Kidney (tissue), 14 donors: ENCODE results near the gene KCNJ4. TPM values are rescaled to one million over a fixed set of nuclear protein-coding genes. Genes with fewer than 3 reads are reported as not detected.
A peak's percentile ranks its signal among the peaks of the same experiment; 100 is the strongest.

ENCODE experiments used
- DNase-seq, 5 donors: peaks; one replicate each; pipeline ENCODE4 v3.0.0-alpha.2; 2013 to 2020
- FAIRE-seq: peaks from 2 replicates; lab custom pipeline; 2012; peaks lifted over from hg19 to GRCh38; lab: Jason Lieb, UNC
- H3K27ac ChIP-seq, 2 donors: one replicate each; pipeline ENCODE4 v1.7.0; 2013; ENCODE audit warnings: low read depth in 2 of 2, low read length in 2 of 2, inconsistent platforms in 1 of 2
- H3K27me3 ChIP-seq: one replicate; pipeline ENCODE4 v1.7.1; 2013; ENCODE audit warnings: low read length, inconsistent platforms; ENCODE audit not compliant: control insufficient read depth, insufficient read depth
- H3K36me3 ChIP-seq, 3 donors: one replicate each; pipeline versions ENCODE4 v1.7.0 to v1.7.1; 2013; ENCODE audit warnings: low read length in 3 of 3, control low read depth in 1 of 3, inconsistent platforms in 1 of 3; ENCODE audit not compliant: insufficient read depth in 3 of 3, control insufficient read depth in 2 of 3
- H3K4me1 ChIP-seq, 3 donors: one replicate each; pipeline versions ENCODE4 v1.7.0 to v1.7.1; 2013; ENCODE audit warnings: low read length in 3 of 3, inconsistent platforms in 1 of 3, low read depth in 1 of 3; ENCODE audit not compliant: control insufficient read depth in 2 of 3, insufficient read depth in 2 of 3
- H3K4me3 ChIP-seq, 3 donors: one replicate each; pipeline versions ENCODE4 v1.7.0 to v1.8.1; 2013; ENCODE audit warnings: low read length in 3 of 3, control low read depth in 1 of 3, inconsistent platforms in 1 of 3
- H3K9ac ChIP-seq, 3 donors: one replicate each; pipeline versions ENCODE4 v1.7.0 to v1.7.1; 2013; ENCODE audit warnings: low read length in 3 of 3, control low read depth in 1 of 3, inconsistent platforms in 1 of 3
- H3K9me3 ChIP-seq, 3 donors: one replicate each; pipeline versions ENCODE4 v1.7.0 to v1.7.1; 2013; ENCODE audit warnings: low read length in 3 of 3, control low read depth in 1 of 3, inconsistent platforms in 1 of 3; ENCODE audit not compliant: control insufficient read depth in 2 of 3, insufficient read depth in 1 of 3
- intact Hi-C: fragments of 100-400 bp; cut with DNase I; formaldehyde crosslinking; loops from one replicate; pipeline ENCODE4 v1.11.1; 2022
- polyA plus RNA-seq: library from polyadenylated mRNA; stranded (reverse); fragments of 350-450 nt; fragmentation: Illumina TruSeq; extraction: RNeasy Lipid Tissue Mini Kit (QIAGEN cat#74804); gene quantifications from one replicate; pipeline ENCODE4 v1.2.3, GENCODE V29; 2014; ENCODE audit warnings: low read depth, low replicate concordance; ENCODE audit not compliant: insufficient read depth
- total RNA-seq: library from RNA; stranded (reverse); fragmentation: NEBNext Ultra II Directional; extraction: Animal tissue kit (Norgen Biotek cat#: 25700); gene quantifications from one replicate; pipeline ENCODE4 v1.2.1, GENCODE V29; 2021
- TF ChIP-seq, protein P1 (sequence below): IDR thresholded peaks from 3 replicates; pipeline ENCODE4 v1.5.1; 2012; ENCODE audit warnings: mild to moderate bottlenecking, moderate library complexity, borderline replicate concordance; ENCODE audit not compliant: insufficient read depth; ENCODE audit errors: extremely low read depth
- donor health status: control.
- donor health status: control.
- donor health status: control.
- donor health status: control.
- donor health status: control.
- donor health status: DM: yes; HTN: yes; CAD: no.
- donor health status: Normal renal cell carcinoma (clear cell type).

The KCNJ4 gene
- total and polyA plus RNA-seq, 2 donors from 2014 or later: 0.13 TPM; not detected in 1

DNA sequence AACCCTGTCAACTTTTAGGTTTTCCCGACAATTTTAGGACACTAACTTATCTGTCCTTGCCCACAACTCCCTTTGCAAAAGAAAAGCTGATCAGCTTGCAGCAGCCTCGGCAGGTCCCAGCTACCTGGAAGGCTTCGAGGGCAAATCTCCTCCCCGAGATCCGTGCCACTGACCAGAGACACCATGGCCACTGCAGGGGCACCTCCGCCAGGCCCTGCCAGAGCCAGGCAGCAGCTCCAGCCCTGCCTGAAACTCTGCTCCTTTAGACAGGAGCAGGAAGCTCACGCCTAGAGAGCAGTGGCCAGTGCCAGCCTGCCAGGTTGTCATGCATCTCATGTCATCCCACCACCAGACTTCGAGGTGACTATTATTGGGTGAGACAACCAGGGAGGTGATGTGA lies 21.1 kb downstream of the KCNJ4 start:
- TF ChIP-seq, protein P1, sequence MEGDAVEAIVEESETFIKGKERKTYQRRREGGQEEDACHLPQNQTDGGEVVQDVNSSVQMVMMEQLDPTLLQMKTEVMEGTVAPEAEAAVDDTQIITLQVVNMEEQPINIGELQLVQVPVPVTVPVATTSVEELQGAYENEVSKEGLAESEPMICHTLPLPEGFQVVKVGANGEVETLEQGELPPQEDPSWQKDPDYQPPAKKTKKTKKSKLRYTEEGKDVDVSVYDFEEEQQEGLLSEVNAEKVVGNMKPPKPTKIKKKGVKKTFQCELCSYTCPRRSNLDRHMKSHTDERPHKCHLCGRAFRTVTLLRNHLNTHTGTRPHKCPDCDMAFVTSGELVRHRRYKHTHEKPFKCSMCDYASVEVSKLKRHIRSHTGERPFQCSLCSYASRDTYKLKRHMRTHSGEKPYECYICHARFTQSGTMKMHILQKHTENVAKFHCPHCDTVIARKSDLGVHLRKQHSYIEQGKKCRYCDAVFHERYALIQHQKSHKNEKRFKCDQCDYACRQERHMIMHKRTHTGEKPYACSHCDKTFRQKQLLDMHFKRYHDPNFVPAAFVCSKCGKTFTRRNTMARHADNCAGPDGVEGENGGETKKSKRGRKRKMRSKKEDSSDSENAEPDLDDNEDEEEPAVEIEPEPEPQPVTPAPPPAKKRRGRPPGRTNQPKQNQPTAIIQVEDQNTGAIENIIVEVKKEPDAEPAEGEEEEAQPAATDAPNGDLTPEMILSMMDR: no peak
- Histone ChIP-seq H3K9ac (no peak overlapping the region), H3K4me3 (no peak overlapping the region), H3K36me3 (no peaks in the 10 kb centered on the region), H3K27ac (no peak overlapping the region), H3K4me1 (no peaks in the 10 kb centered on the region), H3K27me3 (no peaks in the 10 kb centered on the region), H3K9me3 (no peaks in the 10 kb centered on the region)
- intact Hi-C loops: no loop called here
- DNase-seq (no peak), FAIRE-seq (no peak)

DNA sequence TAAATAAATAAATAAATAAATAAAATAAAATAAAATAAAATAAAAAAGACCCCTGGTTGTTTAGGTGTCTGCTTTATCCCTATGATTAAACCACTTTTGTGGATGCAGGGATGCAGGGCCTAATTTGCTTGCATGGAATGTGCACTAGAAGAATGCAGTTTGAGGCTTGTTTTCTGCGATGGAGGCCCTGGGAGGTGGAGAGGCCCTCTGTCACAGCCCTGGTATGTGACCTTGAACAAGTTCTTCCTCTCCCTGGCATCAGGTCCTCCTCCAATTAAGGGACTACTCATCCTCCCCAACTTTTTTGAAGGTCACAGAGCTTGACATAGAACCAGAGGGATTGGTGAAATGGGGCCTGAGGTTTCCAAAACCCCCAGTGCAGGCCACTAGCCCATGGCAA lies 22.7 kb downstream of the KCNJ4 start:
- Histone ChIP-seq H3K27ac (no peak overlapping the region), H3K9me3 (no peaks in the 10 kb centered on the region), H3K36me3 (no peaks in the 10 kb centered on the region), H3K9ac (no peak overlapping the region), H3K4me1 (no peaks in the 10 kb centered on the region), H3K27me3 (no peaks in the 10 kb centered on the region), H3K4me3 (no peak overlapping the region)
- FAIRE-seq (no peak), DNase-seq (peak in 1 of 5 donors; percentile 26)
- TF ChIP-seq, protein P1: no peak
- intact Hi-C loops: no loop called here

DNA sequence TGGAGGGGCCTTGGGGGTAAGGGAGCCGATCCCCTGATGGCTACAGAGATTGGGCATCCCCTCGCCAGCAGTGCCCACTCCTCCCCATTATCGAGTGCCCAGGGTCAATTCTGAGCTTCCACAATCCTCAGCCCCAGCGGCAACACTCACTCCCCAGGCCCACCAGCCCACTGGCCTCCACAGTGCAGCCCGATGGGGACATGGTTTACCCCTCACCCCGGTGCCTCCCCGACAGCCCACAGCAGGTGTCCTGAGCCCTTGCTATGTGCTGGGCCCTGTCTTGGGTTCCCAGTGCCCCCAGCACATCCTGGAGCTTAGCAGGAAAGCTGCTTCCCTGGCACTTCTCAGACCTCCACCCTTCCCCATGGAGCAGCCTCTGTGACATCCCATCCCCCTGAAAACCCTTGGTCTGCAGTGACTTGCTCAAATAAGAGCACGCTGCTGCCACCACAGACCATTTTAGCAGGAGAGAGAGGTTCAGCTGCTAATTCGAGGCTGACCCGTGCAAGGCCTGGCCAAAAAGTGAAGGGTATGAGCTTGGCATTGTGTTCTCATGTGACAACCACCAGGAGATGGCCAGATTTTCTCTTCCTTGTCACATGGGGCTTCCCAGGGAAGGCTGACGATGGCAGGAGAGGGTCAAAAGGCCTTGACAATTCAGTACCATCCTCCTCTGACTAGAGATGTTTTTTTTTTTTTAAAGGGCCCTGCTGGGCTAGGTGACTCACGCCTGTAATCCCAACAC lies 23.6 kb downstream of the KCNJ4 start:
- Histone ChIP-seq H3K27ac (no peak overlapping the region), H3K4me1 (no peaks in the 10 kb centered on the region), H3K27me3 (no peaks in the 10 kb centered on the region), H3K9me3 (no peaks in the 10 kb centered on the region), H3K9ac (no peak overlapping the region), H3K4me3 (no peak overlapping the region), H3K36me3 (no peaks in the 10 kb centered on the region)
- FAIRE-seq (no peak), DNase-seq (no peak)
- intact Hi-C loops: no loop called here
- TF ChIP-seq, protein P1: no peak
